ENCODE results near the gene SVOP. TPM values are rescaled to one million over a fixed set of nuclear protein-coding genes. Genes with fewer than 3 reads are reported as not detected.
"Not testable (repeated sequence)": the region's sequence is repeated elsewhere in the genome, so short reads cannot be mapped to it uniquely, and the experiment has no call there.

SVOP gene
- total RNA-seq, 2 donors from 2014 or later, result 0.52 TPM; not detected in 1

- TF ChIP-seq POLR2A (IDR thresholded peaks at IDR 0.05) (no peak), CTCF (IDR thresholded peaks at IDR 0.05) (no peak)
- intact Hi-C loops (cut with DNase I), result no loop called here
- Histone ChIP-seq H3K27me3 (peaks cover 0 to 4% of the 10 kb centered on the region in 2 donors), H3K27ac (no peak overlapping the region), H3K4me1 (no peaks in the 10 kb centered on the region), H3K36me3 (replicated peaks in 1 of 2; ENCODE audit: insufficient read depth in 1 of 2, low read depth in 2 of 2) (no peaks in the 10 kb centered on the region), H3K9me3 (no peaks in the 10 kb centered on the region), H3K4me3 (no peak overlapping the region)
- no peak for ATAC-seq
- no peak for DNase-seq
- WGBS, 2 donors, result 42 to 52% methylated on average over 2 of the region's 2 CpGs
Measured at GRCh38 chr12:109029411-109029810, 8.5 kb upstream of the SVOP start.

- ATAC-seq; H3K36me3 ChIP-seq (replicated peaks in 1 of 2; ENCODE audit: insufficient read depth in 1 of 2, low read depth in 2 of 2); H3K9me3 ChIP-seq; H3K27ac ChIP-seq; DNase-seq; H3K4me1 ChIP-seq; H3K4me3 ChIP-seq; intact Hi-C loops (cut with DNase I); H3K27me3 ChIP-seq: not testable (repeated sequence)
- WGBS, 2 donors, result 44 to 50% methylated on average over 2 to 3 of the region's 3 CpGs
Measured at GRCh38 chr12:109028624-109029023, 7.8 kb upstream of the SVOP start.

- Histone ChIP-seq H3K4me1 (no peaks in the 10 kb centered on the region), H3K36me3 (replicated peaks in 1 of 2; ENCODE audit: insufficient read depth in 1 of 2, low read depth in 2 of 2) (no peaks in the 10 kb centered on the region), H3K27me3 (peaks cover 0 to 4% of the 10 kb centered on the region in 2 donors), H3K4me3 (no peak overlapping the region), H3K9me3 (no peaks in the 10 kb centered on the region), H3K27ac (no peak overlapping the region)
- TF ChIP-seq CTCF (IDR thresholded peaks at IDR 0.05) (no peak), POLR2A (IDR thresholded peaks at IDR 0.05) (no peak)
- intact Hi-C loops (cut with DNase I), result no loop called here
- DNase-seq (no peak), ATAC-seq (no peak)
- WGBS, 2 donors, result 15 to 29% methylated on average over 1 of the region's 1 CpG
Measured at GRCh38 chr12:109027767-109028166, 6.9 kb upstream of the SVOP start.

- 53 to 56% methylated on average over 7 of the region's 7 CpGs for WGBS, 2 donors
- intact Hi-C loops (cut with DNase I), result no loop called here
- no peaks in the 10 kb centered on the region for H3K9me3 ChIP-seq
- H3K4me3 ChIP-seq, result no peak overlapping the region
- H3K27ac ChIP-seq, result no peak overlapping the region
- no peak for TF ChIP-seq CTCF (IDR thresholded peaks at IDR 0.05)
- no peak for TF ChIP-seq POLR2A (IDR thresholded peaks at IDR 0.05)
- ATAC-seq, result no peak
- DNase-seq, result no peak
- peaks cover 4% of the 10 kb centered on the region for H3K4me1 ChIP-seq
- H3K36me3 ChIP-seq (replicated peaks in 1 of 2; ENCODE audit: insufficient read depth in 1 of 2, low read depth in 2 of 2), result no peaks in the 10 kb centered on the region
- no peaks in the 10 kb centered on the region for H3K27me3 ChIP-seq
Measured at GRCh38 chr12:109020146-109020795, 597 bp downstream of the SVOP start.

- Histone ChIP-seq H3K9me3 (no peaks in the 10 kb centered on the region), H3K4me1 (peaks cover 4% of the 10 kb centered on the region), H3K27ac (no peak overlapping the region), H3K36me3 (replicated peaks in 1 of 2; ENCODE audit: insufficient read depth in 1 of 2, low read depth in 2 of 2) (no peaks in the 10 kb centered on the region), H3K4me3 (no peak overlapping the region), H3K27me3 (no peaks in the 10 kb centered on the region)
- intact Hi-C loops (cut with DNase I), result no loop called here
- no peak for ATAC-seq
- DNase-seq, result no peak
- WGBS, 2 donors, result 36 to 49% methylated on average over 4 of the region's 4 CpGs
- TF ChIP-seq POLR2A (IDR thresholded peaks at IDR 0.05) (no peak), CTCF (IDR thresholded peaks at IDR 0.05) (no peak)
Measured at GRCh38 chr12:109018296-109018695, 2.6 kb downstream of the SVOP start.

Data from body of pancreas (tissue), 4 donors.